GM12872 (cell line): Measurements from ENCODE around the gene FADS2.

Experiments
- TF ChIP-seq, protein P1 (sequence below): IDR thresholded peaks from 3 replicates; pipeline ENCODE4 v1.5.1; 2011; ENCODE audit warnings: low read depth, mild to moderate bottlenecking, low read length, moderate library complexity; ENCODE audit not compliant: insufficient read depth

Gene FADS2

GRCh38 chr11:61854206-61854895, 26.3 kb downstream of the FADS2 start:
- TF ChIP-seq, protein P1, sequence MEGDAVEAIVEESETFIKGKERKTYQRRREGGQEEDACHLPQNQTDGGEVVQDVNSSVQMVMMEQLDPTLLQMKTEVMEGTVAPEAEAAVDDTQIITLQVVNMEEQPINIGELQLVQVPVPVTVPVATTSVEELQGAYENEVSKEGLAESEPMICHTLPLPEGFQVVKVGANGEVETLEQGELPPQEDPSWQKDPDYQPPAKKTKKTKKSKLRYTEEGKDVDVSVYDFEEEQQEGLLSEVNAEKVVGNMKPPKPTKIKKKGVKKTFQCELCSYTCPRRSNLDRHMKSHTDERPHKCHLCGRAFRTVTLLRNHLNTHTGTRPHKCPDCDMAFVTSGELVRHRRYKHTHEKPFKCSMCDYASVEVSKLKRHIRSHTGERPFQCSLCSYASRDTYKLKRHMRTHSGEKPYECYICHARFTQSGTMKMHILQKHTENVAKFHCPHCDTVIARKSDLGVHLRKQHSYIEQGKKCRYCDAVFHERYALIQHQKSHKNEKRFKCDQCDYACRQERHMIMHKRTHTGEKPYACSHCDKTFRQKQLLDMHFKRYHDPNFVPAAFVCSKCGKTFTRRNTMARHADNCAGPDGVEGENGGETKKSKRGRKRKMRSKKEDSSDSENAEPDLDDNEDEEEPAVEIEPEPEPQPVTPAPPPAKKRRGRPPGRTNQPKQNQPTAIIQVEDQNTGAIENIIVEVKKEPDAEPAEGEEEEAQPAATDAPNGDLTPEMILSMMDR: no peak

DNA sequence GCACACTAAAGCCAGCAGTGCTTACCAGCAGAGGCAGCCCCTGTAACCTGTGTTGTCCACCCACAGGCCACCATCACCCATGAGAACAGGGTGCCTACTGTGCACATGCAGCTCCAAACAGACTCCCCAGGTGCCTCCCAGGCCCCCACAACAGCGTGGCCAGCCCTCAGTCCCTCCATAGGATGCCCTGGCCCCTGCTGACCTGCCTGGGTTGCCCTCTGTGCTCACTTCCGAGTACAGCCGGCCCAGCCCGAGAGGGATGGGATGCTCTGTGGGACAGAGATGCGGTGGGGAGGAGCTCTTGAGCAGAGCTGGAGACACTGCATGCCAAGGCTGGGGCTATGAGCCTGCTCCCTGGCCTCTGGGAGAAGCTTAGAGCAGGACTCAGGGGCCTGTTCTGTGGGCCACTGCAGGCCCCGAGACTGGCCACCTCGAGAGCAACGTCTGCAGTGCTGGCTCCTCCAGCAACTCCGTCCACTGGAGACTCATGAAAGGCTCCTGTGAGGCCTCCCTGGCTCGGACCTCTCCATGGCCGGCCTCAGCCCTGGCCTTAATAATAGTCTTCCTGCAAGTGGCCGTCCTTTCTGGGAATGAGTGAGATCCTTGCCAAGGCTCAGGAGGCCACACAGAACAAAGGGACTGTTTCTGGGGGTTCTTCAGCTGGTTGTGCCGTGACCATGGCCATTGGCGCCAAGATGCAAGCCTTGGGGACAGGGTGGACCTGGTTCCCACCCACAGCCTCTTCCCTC, 27.0 kb downstream of the FADS2 start:
- TF ChIP-seq, protein P1: no peak

DNA sequence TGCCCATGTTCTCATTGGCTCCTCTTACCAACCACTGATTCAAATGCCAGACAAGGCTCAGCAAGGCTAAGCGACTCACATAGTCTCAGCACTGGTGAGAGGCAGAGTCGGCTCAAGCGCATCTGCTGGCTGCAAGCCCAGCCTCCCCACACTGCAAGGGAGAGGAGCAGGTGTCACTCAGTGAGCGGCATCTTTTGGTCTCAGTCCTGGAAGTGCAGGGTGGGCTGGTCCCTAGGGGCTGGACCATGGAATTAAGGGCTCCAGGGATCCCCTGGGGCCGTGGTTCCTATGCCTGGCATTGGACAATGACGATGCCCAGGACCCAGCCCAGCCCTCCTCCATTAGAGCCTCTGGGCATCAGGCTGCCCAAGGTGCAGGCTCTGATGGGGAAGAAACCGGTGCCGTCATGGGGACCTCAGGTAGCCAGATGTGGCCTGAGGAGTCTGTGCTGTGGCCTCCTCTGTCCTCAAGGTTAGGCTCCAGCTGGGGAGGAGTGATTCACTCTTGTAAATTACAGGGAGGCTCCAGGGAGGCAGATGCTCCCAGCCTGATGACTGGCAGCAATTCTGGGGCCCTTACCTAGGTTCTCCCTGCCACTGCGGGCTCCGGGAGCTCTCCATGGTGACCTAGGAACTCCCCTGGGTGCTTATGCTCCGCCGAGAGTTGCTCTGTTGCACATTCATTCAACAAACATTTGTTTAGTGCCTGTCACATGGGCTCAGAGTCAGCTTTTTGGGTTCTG, 28.0 kb downstream of the FADS2 start:
- TF ChIP-seq, protein P1: no peak

DNA sequence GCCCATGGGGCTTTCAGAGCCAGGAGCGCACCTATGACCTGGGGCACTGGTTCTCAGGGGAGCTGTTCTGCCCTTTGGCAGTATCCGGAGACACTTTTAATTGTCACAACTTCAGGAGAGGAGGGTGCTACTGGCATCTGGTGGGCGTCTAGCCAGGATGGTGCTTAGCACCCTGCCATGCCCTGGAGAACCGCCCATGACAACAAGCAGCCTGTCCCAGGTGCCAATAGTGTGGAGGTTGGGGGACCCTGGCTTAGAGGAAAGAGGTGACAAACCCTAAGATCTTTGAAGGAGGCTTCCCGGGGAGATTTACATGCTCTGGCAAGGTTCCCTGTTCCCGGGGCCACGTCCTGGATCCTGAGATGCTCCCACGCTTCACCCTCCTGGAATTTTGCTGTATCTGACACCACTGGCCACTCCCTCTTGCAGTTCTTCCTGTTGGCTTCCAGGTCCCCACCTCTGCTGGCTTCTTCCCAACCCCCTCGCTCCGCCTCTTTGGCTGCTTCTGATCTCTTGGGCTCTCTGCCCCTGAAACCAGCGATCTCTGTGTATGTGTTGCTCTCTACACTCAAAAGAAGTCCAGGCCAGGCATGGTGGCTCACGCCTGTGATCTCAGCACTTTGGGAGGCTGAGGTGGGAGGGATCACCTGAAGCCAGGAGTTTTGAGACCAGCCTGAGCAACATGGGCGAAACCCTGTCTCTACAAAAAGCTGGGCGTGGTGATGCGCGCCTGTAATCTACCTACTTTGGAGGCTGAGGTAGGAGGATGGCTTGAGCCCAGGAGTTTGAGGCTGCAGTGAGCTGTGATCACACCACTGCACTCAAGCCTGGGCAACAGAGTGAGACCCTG, 32.2 kb downstream of the FADS2 start:
- TF ChIP-seq, protein P1: no peak

- TF ChIP-seq, protein P1: no peak
Observed at GRCh38 chr11:61861634-61862033, 33.5 kb downstream of the FADS2 start.

DNA sequence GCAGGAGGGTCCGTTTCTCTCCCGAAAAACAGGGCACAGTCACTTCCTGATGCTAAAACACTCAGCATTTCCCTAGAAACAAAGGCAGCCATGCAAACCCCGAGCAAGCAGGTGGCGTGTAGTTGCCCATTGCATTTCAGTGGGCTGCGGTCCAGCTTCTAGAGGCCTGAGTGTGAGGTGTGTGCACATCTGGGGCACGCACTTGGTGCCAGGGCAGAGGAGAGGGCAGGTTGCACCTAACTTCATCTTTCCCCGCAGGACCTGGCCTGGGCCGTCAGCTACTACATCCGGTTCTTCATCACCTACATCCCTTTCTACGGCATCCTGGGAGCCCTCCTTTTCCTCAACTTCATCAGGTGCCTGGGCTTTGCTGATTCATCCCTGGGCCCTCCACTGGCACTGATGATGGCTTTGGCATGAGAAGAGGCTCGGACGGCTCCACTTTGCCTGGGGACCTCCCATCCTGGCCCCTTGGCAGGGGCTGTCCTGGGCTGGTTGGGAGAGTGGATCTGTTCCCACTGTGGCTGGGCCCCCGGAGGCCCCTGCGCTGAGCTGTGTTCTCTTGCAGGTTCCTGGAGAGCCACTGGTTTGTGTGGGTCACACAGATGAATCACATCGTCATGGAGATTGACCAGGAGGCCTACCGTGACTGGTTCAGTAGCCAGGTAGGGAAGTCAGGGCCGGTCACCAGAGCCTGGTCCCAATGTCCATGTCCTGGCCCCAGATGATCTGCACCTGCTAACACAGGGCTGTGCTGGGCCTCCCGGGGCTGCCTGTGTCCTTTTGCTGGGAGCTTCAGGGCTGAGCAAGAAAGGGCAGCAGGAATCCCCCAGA, 34.8 kb downstream of the FADS2 start:
- TF ChIP-seq, protein P1: no peak
